GM18499 (cell line): ENCODE measurements around the gene GNB1L.
"Not testable (repeated sequence)": the region's sequence is repeated elsewhere in the genome, so short reads cannot be mapped to it uniquely, and the experiment has no call there.

Experiments used
- ATAC-seq: cut with Tn5 transposase; IDR thresholded peaks from one replicate; pipeline ENCODE4 v1.9.1; 2021; ENCODE audit warnings: moderate number of reproducible peaks; ENCODE audit not compliant: insufficient read depth, unreplicated experiment

The GNB1L gene

DNA sequence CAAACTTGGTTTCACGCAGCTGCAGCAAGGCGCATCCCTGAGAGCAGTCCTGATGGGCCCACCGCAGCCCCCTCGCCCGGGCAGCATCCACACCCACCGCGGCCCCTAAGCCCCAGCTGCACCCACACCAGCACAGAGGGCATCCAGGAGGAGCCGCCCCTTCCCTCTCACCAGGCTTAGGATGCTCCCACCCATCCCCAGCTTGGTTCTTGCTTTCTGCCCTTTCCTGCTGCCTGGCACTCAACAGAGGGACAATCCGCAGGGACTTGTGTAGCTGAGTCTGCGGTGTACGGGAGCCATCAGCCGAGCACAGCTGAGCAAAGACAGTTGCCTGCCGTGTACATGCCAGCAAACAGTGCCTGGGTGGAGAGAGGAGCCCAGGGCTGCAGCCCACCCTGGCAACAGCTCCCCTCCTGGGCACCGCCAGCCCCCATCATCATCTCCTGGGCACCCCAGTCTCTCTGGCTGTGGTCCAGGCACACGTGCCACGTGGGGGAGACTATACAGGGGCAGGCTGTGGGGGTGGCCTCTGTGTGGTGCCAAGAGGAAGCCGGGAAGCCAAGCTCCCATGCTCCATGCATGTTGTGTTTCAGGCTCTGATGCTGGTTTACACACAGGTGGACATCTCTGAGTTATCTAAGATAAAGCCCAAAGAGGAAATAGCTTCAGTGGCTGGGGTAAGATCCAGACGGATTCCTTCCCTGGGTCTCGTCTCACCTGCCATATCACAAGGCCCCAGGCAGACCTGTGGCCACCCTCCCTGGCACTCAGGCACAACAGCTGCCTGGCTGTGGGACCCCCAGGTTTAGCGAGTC is 36.0 kb upstream of the GNB1L start:
- no peak for ATAC-seq

- no peak for ATAC-seq
Measured at GRCh38 chr22:19889951-19890350, 35.3 kb upstream of the GNB1L start.

- no peak for ATAC-seq
Measured at GRCh38 chr22:19888131-19888746, 33.6 kb upstream of the GNB1L start.

GRCh38 chr22:19887256-19887985 is 32.7 kb upstream of the GNB1L start:
- ATAC-seq, result no peak

DNA sequence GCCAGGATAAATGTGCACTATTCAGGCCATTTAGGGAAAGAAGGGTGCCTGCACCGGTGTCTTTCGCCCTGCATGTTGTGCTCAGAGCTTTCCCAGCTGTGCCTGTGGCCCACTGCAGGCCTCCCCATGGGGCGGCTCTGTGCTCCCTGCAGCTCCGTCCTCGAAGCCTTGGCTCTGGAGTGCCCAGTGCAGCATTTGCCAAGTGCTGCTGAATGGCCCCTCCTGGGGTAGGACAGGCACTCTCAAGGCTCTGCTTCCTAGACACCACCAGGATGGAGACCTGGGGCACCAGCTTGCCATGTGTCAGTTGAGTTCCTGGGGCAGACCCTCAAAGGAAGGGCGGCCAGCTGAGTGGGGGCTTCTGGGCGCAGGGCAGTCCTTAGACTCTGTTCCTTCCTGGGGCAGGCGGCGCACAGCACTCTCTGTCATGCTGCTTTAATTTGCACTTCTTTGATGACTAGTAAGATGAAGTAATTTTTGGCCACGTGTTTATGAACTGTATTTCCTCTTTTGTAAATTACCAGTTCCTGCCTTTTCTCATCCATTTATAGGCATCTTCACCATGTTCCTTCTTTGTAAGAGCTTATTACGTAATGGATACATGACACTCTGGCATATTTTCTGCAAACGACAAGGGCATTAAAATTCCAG is 32.1 kb upstream of the GNB1L start:
- ATAC-seq, result no peak

- no peak for ATAC-seq
Measured at GRCh38 chr22:19885841-19886592, 31.3 kb upstream of the GNB1L start.

- no peak for ATAC-seq
Measured at GRCh38 chr22:19884954-19885751, 30.5 kb upstream of the GNB1L start.

DNA sequence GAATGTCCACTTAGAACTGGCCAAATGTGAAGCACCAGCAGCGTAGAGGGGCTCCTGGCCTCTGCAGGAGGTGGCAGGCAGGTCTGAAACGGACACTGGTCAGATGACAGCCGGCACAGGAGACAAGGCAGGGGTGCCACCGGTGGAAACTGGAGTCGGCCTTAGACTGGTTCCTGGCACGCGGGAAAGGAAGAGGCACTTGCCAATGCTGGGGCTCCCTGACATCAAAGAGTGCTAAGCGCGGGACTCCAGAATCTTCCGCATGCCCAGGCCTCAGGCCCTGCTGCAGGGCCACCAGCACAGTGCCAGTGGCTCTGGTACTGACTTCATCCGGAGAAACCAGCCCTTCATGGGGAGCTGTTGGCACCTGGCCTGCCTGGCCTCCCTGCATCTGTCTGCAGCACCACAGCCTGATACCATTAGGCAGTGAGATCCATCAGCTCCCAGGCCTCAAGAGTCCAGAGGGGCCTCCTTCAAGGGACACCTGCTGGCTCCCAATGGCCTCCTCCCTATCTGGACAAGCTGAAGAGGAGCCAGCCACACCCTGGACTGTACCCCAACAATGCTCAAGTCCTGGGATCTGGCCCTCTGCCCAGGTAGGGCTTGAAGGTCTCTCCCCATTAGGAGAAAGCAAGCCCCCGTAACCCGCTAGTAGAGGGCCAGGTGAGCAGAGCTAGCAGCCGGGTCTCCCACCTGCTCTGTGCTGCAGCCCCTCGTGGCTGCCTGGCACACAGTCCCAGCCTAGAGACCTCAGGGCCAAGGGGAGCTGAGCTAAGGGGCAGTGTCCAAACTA is 29.7 kb upstream of the GNB1L start:
- ATAC-seq, result no peak

- not testable (repeated sequence) for ATAC-seq
Measured at GRCh38 chr22:19883446-19883845, 28.8 kb upstream of the GNB1L start.

DNA sequence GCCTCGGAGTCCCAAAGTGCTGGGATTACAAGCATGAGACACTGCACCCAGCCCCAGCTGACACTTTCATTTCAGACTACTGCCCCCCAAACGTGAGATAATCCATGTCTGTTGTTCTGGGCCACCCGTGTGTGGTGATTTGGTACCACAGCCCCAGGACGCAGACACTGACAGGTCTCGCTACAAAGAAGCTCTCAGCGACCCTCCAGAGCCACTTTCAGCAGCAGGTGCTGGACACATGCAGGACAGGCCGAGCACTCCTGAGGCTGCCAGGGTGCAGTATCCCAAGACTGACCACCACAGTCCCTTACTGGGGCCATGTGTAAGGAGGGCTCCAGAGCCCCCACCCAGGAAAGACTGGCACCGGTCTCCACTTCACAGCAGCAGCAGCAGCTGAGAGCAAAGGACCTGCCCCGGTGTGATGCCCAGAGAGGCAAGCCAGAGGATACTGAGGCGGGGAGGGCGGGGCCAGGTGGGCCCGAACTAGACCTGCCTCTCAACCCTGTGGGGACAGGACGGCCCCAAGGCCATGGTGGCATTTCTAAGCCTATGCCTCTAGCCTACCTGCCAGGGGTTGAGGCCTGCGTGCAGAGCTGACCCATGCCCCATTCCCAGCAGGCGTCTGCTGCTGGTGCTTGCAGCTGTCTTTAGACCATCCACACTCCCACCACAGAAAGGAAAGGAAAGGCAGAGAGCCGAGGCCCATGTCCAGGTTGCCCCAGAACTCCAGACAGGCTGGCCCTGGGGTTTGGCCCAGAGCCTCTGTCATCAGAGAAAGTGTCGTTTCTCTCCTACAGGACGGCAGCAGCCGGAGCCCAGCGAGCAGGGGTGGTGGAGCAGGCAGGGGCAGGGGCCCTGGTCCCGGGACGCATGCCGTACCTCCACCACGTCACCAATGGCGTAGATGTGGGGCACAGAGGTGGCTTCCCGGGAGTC is 28.0 kb upstream of the GNB1L start:
- ATAC-seq, result no peak

DNA sequence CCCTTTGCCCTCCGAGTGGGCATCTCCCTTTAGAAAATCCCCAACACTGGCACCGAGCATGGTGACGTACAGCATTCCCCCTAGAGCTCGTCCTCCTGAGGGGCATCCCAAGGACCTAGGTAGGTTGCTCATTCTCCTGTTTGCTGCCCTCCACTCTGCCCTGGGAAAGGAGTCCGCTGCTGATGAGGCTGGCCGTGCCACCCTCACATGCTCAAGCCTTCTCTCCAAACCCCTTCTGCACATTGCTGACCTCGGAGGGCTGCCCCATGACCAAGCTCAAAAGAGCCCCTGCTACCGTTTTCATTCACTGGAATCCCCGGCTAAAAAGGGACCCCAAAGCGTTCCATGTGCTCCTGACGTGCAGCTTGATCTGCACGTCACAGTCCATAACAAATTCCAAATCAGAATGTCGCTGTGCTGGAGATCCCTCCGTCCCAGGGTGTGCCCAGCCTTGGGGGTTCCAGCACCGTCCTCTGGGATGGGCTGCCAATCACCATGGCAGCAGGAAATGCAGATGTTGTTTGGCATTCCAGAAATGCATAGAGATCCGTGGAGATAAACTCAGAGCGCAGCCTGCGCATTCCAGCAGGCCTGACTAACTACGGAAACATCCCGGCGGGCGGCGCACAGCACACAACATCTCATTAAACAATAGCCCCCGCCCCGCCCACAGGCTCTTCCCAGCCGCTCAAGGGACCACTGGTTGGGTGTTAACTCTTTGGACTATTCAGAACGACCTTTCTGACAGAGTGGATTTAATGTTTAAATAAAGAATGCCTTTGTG is 26.3 kb upstream of the GNB1L start:
- ATAC-seq, result no peak

GRCh38 chr22:19879992-19880785 is 25.5 kb upstream of the GNB1L start:
- no peak for ATAC-seq

DNA sequence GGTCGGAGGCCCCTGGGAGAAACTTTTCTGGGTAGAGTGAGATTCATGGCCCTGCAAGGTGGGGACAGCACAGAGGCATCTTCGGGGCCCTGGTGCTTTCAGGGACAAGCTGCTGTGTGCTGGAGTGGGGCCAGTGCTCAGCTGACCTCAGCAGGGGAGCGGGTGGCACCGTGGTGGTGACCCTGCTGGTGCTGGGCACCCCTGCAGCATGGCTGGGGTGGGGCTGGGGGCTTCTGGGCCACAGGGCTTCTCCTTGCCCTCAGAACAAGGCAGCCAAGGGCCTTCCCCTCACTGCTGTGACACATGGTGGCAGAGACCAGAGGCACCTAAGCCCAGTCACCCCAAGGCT is 24.9 kb upstream of the GNB1L start:
- ATAC-seq, result no peak

- ATAC-seq, result no peak
Measured at GRCh38 chr22:19879246-19879570, 24.5 kb upstream of the GNB1L start.

DNA sequence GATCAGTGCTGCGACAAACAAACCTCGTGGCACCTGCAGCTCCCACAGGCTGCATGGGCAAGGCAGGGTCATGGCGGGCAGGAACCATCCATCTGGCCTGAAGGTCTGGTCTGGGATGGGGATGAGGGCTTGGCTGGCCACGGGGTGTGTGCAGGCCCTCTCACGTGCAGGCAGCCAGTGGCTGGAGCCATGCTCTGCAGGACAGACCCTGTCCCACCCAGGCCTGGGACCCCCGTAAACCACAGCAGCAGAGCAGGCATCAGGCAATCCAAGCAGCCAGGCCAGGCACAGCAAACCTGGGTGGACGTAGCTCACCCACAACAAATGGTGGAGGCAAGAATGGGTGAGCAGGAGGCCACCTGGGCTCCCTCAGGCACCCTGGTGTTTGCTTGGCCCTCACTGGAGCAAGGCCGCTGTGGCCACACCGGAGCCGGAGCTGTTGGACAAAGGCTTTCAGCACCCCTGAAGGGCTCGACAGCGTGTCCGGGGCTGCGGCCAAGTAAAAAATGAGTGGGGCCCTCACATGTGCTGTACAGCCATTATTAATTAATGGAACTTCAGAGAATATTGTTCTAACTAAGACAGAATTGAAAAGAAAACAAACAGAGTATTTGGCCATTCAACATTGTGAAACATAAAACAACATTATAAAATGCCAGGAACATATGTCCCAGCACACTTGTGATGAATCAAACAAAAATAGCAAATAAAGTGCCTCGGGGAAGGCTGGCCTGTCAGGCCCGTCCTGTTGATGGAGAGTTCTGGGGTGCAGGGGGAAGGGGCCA is 24.0 kb upstream of the GNB1L start:
- no peak for ATAC-seq
